Middle frontal gyrus (tissue), 1 donor: ENCODE measurements around the gene GPR82.
"Not testable (repeated sequence)": the region's sequence is repeated elsewhere in the genome, so short reads cannot be mapped to it uniquely, and the experiment has no call there.

Source experiments
- DNase-seq: peaks from one replicate; pipeline ENCODE4 v3.0.0-alpha.2; 2015; ENCODE audit warnings: low spot score; ENCODE audit errors: extremely low spot score

GPR82 gene, protein sequence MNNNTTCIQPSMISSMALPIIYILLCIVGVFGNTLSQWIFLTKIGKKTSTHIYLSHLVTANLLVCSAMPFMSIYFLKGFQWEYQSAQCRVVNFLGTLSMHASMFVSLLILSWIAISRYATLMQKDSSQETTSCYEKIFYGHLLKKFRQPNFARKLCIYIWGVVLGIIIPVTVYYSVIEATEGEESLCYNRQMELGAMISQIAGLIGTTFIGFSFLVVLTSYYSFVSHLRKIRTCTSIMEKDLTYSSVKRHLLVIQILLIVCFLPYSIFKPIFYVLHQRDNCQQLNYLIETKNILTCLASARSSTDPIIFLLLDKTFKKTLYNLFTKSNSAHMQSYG

DNA sequence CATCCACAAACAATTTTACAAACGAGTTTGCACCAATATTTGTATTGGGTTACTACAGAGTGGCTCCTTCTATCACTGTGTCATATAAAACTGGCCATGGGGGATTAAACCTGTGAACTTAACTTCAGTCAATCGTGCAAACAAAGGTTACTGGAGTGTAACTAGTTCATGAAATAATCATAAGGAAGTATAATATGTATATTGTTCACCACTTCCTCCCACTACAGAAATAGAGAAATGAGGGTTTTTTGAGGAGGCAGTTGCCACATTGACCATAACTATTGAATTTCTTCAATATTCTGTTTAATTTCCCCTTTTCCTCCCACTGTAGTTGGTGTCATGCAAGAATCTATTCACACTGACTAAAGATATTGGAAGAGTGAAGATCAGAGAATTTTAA, at the start of gene GPR82:
TSS of gene GPR82 (plus strand) at position 356 of the 400 bp plus-strand sequence. CDS start 2,846 bp downstream, outside the sequence.
- no peak for DNase-seq

DNA sequence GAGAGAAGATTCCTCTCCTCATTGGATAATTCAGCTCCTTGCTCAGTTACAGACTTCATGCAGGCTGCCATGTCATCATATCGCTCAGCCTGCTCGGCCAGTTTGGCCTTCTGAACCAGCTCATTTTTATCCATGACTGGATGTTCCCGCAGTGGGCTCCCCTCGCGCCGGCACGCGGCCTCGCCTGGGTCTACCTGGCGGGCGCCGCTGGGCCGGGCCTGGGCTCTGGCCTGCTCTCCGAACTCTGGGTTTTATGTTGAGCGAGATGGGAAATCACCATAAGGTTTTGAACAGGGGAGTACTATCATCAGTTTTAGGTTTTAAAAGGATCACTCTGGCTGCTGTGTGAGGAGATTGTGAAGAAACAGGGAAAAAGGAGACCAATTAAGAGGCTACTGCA, 47.6 kb upstream of the GPR82 start:
- DNase-seq: not testable (repeated sequence)

DNA sequence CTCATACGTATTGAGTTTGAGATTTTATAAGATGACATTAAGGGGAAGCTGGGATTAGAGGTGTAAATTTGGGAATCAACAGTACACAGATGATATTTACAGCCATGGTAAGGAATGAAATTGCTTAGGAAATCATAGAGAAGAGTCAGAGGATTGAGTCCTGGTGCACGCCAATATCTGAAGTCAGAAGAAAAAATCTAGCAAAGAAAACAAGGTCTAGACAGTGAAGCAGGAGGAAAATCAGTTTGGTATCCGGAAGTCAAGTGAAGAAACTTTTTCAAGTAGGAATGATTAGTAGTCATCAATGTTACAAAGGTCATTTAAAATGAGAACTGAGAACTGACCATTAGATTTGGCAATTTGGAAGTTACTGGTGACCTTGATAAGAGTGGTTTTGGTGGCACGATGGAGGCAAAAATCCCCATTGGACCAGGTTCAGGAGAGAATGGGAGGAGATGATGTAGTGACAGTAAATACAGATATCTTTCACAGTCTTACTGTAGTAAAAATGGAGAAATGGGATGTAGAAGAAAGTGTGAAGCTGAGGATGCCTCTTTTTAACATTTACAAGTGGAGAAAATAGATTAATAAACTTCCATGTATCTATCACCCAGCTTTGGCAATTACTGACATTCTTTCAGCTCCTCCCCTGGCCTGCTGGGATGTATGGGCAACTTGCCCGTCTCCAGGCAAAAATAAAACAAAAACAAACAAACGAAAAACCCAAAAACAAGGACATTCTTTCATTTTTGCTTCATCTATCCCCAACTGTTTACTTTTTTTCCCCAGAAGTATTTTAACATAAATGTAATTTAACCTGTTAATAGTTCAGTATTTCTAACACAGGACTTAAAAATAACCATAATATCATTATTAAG, 46.6 kb upstream of the GPR82 start:
- no peak for DNase-seq

DNA sequence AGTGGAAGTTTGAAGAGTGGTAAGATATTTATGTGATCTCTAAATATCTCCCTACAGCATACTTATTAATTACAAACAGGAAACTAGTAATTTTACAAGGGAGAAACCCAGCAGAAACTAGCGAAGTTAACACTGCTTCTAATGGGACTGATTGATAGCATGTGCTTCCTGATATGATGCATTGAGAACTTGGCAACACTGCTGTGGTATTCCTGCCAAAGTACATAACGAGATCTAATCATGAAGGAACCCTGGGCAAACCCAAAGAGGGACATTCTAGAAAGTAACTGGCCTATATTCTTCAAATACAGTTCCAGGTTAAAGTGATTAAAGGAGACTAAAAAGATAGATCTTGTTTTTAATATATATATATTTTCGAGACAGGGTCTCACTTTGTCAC, 39.8 kb upstream of the GPR82 start:
- no peak for DNase-seq

DNA sequence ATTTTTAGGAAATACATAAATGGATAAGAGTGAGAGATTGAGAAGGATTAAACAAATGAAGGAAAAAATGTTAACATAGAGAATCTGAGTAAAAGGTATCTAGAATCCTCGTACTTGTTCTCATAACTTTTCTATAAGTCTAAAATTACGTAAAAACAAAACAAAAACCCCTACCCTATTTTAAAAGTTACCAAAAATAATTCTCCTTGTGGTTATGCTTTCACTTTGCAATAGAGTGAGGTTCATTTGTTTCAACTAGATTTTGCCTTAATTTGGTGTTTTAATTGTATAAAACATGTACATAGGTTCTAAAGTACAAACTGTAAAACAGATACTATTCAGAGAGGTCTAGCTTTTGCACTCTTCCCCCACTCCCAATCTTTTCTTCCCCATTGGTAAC, 39.0 kb upstream of the GPR82 start:
- DNase-seq: no peak

DNA sequence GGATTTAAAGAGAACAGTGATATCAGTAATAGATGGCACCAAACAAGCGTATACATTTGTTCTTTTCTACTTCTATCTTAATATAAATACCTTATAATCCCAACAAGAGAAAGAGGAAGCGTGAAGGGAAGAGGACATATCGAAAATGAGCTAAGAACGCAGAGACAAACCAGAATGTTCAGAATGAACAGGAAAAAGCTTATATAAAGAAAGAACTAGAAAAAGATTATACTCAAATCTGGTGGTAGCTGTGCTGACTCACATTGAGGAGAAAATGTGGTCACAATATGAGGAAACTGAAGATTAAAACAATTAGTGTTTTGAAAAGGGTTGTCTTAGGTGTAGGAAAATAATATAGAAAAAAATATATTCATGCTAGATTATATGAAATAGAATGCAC, 37.2 kb upstream of the GPR82 start:
- no peak for DNase-seq

DNA sequence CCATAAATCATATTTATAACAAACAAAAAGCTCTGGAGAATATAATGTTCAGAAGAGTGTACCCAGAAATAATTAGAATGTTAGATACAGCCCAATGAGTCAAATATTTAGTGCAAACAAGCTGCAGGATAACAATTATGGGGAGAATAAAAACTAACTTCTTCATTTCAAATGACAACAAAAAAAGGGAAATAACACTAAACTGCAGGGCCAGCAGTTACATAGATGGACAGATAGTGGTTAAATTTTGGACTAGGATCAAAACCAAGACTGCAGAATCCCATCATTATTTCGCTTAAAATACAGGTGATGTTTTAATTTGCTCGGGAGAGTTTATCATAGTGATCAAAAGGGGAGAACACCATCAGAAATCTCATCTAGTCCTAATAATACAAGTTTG, 35.8 kb upstream of the GPR82 start:
- DNase-seq: no peak

DNA sequence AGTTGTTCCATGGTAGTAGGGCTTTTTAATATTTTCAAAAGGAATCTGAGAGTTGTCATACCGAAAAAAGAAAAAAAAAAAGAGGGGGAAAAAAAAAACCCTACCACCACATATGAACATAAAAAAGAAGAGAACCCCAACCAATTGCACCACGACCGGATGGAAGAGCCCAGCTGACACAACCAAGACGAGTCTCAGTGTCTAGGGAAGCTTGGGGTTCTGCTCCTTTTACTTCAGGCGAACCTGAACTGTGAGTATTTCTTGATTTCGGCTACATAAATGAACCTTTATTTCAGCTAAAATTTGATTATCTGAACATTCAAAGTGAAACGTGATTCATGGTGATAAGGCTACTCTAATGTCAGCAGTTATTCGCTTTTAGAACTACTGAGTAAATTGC, 35.1 kb upstream of the GPR82 start, which contains the start of gene GPR34:
TSS of gene GPR34 (plus strand) at position 139 of the 400 bp plus-strand sequence. CDS start 6,661 bp downstream, outside the sequence.
- no peak for DNase-seq

DNA sequence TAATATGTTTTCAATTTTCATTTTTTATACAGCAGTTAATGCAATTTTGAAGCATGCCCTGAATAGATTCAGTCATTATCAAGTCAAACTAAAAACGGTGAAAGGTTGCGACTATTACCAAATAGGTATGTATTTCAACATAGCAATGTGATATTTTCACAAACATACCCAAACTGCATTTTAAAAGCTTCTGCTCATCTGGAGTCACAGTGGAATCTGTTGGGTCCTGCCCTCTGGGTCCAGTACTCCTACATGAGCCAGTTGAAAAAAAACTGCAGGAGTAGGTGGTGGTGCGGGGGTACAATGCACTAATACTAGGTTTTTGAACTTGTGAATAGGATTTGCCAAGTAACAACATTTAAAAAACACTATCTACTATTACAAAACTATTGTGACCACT, 34.3 kb upstream of the GPR82 start:
- no peak for DNase-seq

DNA sequence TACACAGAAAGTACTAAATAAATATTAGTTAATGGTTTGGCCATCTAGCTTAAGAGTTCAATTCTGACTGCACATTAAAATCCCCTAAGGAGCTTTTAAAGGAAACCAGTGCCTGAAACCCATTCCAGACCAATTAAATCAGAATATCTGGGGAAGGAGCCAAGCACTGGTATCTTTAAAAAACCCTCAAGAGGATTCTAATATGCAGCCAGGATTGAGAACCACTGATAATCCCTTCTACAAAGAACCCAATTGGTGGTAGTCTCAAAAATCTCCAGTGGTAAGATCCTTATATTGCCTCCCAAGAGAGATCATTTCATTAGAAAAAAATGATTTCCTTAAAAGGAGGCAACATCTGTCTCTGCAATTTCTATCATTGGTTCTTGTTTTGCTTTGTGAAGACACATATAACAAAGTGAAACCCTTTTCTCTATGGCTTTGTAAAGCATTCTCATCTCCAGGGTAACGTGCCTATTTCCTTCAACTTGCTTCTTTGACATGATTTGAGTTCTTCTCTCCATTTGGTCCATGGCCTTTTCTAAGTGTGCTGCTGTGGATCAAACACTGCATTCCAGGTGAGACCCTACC, 31.7 kb upstream of the GPR82 start:
- no peak for DNase-seq

DNA sequence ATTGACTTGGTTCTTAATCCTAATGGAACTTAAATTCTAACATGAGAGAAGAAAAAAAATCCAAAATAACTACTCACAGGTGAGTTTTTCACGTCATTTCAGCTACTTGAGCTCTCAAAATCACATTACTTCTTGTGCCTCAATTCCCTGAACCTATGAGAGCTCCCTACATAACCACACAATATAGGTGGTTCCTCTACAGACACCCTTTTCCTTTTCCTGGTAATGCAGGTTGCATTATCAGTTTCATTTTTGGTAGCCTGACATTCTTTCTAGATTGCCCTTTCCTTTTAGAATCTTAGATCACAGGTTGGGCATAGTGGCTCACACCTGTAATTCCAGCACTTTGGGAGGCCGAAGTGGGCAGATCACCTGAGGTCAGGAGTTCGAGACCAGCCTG, 31.0 kb upstream of the GPR82 start:
- no peak for DNase-seq

DNA sequence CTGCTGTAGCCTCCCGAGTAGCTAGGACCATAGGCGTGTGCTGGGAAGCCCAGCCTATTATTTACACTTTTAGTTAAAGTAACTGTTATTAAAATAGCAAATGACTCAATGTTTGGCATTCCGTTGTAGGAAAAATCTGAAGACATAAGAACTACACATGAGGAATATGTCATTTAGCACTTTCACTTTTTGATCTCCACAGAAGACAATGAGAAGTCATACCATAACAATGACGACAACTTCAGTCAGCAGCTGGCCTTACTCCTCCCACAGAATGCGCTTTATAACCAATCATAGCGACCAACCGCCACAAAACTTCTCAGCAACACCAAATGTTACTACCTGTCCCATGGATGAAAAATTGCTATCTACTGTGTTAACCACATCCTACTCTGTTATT, 28.6 kb upstream of the GPR82 start:
- no peak for DNase-seq

DNA sequence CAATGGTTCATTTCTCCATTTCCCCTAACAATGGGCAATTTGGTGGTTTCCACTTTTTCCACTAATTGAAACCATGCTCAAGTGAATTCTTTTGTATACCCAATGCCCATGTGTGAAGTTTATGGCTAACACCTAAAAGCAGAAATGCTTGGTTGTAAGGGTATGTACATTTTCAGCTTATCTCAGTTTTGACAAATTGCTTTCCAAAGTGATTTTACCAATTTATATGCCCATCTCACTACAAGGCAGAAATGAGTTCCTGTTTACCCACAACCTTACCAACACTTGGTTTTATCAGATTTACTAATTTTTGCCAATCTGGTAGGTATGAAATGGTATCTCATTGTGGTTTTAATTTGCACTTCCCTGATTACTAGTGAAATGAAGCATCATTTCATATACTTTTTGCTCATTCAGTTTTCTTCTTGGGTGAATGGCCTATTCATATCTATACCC, 20.4 kb upstream of the GPR82 start:
- no peak for DNase-seq

DNA sequence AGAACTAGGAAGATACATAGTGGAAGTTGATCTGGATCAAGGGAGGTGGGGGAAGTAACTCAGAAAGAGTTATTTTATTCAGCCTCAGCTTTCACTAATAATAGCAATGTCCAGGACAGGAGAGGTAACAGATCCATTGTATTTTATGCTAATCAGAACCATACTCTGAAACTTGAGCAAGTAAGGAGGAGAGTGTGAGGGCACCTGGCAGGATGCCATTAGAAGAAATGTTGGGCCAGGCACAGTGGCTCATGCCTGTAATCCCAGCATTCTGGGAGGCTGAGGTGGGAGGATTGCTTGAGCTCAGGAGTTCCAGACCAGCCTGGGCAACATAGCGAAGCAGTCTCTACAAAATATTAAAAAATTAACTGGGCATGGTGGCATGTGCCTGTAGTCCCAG, 18.9 kb upstream of the GPR82 start:
- DNase-seq: no peak

DNA sequence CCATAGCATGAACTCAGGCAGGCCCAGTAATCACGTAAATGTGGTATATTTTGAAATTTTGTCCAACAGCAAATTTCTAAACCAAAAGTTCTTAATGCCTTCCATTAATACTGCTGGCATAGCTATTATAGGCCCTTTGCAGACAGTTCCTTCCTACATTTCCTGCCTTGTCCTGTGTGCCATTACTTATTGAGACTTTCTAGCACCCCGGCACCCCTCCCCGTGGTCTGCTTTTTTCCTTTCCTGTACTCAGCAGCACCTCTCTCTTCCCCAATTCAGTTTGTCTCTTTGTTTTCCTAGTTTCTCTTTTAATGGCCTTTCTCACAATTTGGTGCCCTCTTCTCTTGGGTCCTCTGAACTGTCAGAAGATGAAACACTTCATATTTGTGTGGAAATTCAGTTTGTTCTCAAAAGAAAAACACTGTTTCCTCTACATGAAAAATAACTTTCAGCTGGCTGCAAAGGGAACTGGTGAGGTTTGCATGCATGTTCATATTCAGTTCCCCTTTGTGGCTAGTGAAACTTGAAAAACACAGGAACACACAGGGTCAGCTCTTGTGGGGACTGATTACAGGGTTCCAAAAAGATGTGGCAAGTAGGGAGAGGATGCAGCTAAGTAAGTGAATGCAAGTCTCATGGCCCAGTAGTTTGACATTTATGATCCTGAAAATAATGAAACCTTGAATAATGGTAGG, 18.2 kb upstream of the GPR82 start:
- DNase-seq: no peak

DNA sequence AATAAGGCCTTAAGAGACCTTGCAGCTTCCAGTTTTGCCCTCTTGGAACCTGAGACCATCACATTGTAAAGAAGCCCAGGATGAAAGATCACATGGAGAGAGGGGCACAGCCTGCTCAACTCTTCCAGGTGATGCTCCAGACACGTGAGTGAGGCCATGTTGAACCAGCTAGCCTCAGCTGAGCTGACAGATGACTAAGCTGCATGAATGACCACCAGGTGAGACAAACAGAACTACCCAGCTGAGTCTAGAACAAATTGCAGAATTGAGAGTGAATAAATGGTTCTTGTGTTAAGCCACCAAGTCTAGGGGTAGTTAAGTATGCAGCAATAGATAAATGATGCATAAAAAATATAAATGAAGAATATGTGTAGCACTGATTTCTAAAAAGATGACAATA, 16.8 kb upstream of the GPR82 start:
- DNase-seq: no peak

DNA sequence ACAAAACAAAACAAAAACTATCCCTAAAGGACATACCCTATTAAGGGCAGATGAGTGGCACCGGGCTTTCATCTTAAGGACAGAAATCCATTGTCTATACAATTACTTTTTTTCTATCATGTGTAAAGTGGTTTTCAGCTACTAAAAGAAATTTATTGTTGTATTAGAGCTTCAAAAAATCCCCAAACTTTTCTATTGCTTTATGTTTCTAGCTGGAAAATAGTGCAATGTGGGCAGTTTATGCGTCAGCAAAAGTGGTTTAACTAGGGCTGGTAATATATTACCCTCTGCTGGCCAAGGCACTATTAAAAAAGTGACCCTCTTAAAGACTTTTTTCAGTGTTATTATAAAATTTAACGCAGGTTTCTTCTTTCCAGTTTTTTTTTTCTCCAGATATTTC, 15.5 kb upstream of the GPR82 start:
- DNase-seq: no peak

DNA sequence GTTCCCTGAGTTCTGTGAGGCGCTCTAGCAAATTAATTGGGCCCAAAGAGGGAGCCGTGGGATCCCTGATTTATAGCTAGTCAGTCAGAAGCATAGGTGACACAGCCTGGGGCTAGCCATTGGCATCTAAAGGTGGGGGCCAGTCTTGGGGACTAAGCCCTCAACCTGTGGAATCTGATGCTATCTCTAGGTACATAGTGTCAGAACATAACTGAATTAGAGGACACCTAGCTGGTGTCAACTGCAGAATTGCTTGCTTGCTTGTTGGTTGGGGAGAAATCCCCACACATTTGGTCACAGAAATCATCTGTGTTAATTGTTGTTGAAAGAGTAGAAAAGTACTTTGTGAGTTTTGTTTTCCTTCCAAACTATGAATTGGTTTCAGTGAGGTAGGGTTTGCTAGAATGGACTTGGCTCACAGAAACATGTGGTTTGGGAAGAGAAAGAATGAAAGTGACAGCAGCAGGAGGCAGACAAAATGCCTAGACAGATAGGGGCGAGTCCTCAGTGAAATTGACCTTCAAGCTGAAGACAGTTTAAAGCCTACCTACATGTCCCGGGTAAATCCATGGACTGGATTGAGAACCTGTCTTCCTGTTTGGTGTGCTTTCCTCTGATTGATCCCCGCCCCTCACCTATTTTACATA, 12.8 kb upstream of the GPR82 start:
- DNase-seq: no peak

DNA sequence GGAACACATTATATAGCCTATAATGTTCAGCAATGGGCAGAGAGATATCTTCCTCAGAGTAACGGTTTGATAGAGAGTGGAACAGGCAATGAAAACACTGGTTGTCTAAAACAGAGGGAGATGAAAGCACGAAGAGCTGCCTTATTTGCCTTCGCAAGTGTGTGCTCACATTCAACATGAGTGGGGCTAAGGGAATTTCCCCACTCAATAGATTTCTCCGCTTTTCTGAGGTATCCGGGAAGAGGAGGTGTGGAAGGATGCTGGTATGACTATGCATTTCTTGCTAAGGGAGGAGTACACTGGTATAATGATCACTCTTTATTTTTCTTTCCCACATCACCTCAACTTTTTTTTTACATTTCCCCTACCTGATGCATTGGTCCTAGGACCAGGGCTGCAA, 7.8 kb upstream of the GPR82 start:
- no peak for DNase-seq

DNA sequence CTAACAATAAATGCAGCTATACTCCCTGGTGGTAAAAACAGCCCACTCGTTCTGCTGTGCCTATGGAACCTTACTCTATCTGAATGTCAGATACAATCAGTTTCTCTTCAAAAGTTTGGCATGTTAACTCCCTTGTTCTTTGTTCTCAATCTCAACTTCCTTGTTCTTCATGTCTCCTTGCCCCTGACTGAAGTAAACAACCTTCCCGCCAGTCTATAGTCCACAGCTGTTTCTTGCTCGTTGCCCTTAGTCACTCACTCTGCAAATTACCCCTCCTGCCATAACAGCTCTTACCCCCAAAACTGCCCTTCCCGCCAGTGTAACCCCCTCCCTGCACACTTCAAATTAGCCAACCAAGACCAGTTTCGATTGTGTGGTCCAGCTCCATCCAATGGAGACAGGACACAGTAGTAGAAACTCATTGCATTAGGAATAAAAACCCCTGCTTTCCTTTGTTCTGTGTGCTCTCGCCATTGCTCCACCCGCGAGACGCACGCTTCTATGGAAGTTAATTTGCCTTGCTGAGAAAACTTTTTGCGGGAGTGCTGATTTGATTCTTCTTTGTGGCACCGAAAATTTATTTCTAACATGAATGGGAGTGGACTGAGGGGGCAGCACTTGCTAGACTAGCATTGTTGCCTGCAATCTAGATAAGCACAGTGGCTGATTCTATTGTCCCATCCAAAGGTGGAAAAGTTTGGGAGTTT, 7.1 kb upstream of the GPR82 start:
- no peak for DNase-seq
